ENCODE data around the gene FARP1. TPM values are rescaled to one million over a fixed set of nuclear protein-coding genes. Genes with fewer than 3 reads are reported as not detected.

The FARP1 gene
- polyA plus RNA-seq, 2 of the 4 experiments (the other 2 are of a cell fraction), result 9.4 to 13.0 TPM

DNA sequence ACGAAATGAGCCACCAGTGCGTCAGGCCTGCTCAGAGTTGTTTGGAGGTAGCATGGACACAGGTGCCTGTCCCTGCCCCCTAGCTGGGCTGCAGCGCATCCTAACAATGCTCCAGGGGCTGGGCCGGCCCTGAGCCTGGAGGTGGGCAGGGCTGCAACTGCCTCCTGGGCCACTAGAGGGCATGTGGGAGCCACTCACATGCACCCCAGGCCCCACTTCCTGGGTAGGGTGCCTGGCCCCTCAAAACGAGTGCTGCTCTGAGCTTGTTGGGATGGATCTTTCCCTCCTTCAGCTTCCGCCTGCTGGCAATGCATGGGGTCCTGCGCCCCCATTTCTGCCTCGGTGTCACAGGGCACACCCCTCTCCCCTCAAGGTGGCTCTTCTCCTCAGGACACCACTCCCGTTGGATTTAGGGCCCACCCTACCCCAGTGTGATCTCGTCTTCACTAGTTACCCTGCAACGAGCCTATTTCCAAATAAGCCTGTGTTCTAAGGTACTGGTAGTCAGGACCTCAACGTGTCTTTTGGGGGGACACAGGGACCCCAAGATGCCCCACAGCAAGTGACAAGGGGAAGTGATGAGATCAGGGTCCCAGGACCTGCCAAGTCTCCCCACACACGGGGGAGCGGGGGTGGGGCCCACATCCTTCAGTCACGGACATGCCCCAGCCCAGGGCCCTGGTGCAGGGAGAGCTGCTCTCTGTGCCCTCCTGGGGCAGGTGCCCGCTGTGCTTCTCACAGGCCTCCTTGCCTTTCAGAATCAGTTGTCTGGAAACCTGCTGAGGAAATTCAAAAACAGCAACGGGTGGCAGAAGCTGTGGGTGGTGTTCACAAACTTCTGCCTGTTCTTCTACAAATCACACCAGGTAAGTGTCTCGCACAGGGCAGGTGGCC, 302.7 kb downstream of the FARP1 start:
- TF ChIP-seq FOSL2 (IDR thresholded peaks at IDR 0.05) (no peak), FOSL2 (CRISPR knock-in tag; IDR thresholded peaks at IDR 0.05) (no peak), SMC3 (IDR thresholded peaks at IDR 0.05) (peak; percentile 85), RAD21 (conservative IDR thresholded peaks at IDR 0.05 in 1 of 2, IDR thresholded peaks at IDR 0.05 in 1 of 2) (peak; percentile 71 to 82)
- TF ChIP-seq, protein P1, sequence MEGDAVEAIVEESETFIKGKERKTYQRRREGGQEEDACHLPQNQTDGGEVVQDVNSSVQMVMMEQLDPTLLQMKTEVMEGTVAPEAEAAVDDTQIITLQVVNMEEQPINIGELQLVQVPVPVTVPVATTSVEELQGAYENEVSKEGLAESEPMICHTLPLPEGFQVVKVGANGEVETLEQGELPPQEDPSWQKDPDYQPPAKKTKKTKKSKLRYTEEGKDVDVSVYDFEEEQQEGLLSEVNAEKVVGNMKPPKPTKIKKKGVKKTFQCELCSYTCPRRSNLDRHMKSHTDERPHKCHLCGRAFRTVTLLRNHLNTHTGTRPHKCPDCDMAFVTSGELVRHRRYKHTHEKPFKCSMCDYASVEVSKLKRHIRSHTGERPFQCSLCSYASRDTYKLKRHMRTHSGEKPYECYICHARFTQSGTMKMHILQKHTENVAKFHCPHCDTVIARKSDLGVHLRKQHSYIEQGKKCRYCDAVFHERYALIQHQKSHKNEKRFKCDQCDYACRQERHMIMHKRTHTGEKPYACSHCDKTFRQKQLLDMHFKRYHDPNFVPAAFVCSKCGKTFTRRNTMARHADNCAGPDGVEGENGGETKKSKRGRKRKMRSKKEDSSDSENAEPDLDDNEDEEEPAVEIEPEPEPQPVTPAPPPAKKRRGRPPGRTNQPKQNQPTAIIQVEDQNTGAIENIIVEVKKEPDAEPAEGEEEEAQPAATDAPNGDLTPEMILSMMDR (IDR thresholded peaks at IDR 0.05), result peak; percentile 75
- Histone ChIP-seq H3K4me1 (peaks cover 17% of the 10 kb centered on the region; the same call in 1 of the 3 replicates), H3K4me3 (no peak overlapping the region), H3K9me3 (no peaks in the 10 kb centered on the region), H3K27ac (peak overlapping the region; percentile 31 to 70; a peak in 3 of 6 replicates), H3K4me2 (peak overlapping the region; percentile 41)
- CTCF ChIA-PET, result interaction anchor here (0.6 to 5.5 kb wide), 43 partner anchors 10 to 596 kb away, joined by 3 to 78 read pairs (median 4); no protein-coding TSS in a partner anchor
- ATAC-seq, result peak; percentile 77 to 91
- 16% methylated on average over 17 of the region's 18 CpGs for WGBS (ENCODE audit: missing lambda C conversion rate)
- no peak for FAIRE-seq
- POLR2A ChIA-PET, result no interaction called here
- peak; percentile 51 to 55 for DNase-seq (ENCODE audit: low read depth in 1 of 2, low spot score in 1 of 2)

DNA sequence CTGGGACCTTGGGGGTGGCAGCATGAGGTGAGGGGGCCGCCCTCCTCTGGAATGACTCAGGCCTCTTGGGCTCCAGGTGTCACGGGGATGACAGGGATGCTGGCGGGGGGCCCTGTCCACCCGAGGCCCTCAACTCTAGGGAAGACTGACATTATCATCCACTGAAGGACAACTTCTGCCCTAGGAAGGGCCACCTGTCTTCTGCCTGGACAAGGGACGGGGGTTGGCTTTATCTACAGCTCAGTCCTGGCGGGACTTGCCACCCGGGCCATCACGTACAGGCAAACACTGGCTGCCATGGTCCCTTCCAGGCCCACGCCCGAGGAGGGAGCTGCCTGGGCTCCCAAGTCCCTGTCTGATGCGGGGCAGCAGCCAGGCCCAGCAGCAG, 303.3 kb downstream of the FARP1 start:
- ChIA-PET CTCF (interaction anchor here (0.7 to 5.5 kb wide), 19 partner anchors 10 to 597 kb away, joined by 3 to 78 read pairs (median 9); no protein-coding TSS in a partner anchor), POLR2A (no interaction called here)
- TF ChIP-seq HEYL (CRISPR knock-in tag; IDR thresholded peaks at IDR 0.05) (no peak), CBX8 (IDR thresholded peaks at IDR 0.05) (no peak), NFE2L2 (conservative IDR thresholded peaks at IDR 0.05; ENCODE audit: low read length) (no peak), ZFP36 (IDR thresholded peaks at IDR 0.05; ENCODE audit: borderline replicate concordance, partially characterized antibody) (no peak), PHF8 (IDR thresholded peaks at IDR 0.05; ENCODE audit: borderline replicate concordance, low read depth) (no peak), HOXB5 (CRISPR knock-in tag; IDR thresholded peaks at IDR 0.05) (no peak), RNF2 (IDR thresholded peaks at IDR 0.05; ENCODE audit: borderline replicate concordance, low read depth) (no peak), RFX5 (IDR thresholded peaks at IDR 0.05) (no peak), MAZ (IDR thresholded peaks at IDR 0.05; ENCODE audit: borderline replicate concordance, low read depth, low read length) (no peak), RCOR1 (IDR thresholded peaks at IDR 0.05; ENCODE audit: low read depth, low read length) (no peak), HOXB13 (CRISPR knock-in tag; IDR thresholded peaks at IDR 0.05; ENCODE audit: low read depth) (no peak), TP53 (CRISPR knock-in tag; IDR thresholded peaks at IDR 0.05) (no peak), CEBPB (IDR thresholded peaks at IDR 0.05) (no peak), HDAC2 (IDR thresholded peaks at IDR 0.05) (no peak)
- TF ChIP-seq, protein P2, sequence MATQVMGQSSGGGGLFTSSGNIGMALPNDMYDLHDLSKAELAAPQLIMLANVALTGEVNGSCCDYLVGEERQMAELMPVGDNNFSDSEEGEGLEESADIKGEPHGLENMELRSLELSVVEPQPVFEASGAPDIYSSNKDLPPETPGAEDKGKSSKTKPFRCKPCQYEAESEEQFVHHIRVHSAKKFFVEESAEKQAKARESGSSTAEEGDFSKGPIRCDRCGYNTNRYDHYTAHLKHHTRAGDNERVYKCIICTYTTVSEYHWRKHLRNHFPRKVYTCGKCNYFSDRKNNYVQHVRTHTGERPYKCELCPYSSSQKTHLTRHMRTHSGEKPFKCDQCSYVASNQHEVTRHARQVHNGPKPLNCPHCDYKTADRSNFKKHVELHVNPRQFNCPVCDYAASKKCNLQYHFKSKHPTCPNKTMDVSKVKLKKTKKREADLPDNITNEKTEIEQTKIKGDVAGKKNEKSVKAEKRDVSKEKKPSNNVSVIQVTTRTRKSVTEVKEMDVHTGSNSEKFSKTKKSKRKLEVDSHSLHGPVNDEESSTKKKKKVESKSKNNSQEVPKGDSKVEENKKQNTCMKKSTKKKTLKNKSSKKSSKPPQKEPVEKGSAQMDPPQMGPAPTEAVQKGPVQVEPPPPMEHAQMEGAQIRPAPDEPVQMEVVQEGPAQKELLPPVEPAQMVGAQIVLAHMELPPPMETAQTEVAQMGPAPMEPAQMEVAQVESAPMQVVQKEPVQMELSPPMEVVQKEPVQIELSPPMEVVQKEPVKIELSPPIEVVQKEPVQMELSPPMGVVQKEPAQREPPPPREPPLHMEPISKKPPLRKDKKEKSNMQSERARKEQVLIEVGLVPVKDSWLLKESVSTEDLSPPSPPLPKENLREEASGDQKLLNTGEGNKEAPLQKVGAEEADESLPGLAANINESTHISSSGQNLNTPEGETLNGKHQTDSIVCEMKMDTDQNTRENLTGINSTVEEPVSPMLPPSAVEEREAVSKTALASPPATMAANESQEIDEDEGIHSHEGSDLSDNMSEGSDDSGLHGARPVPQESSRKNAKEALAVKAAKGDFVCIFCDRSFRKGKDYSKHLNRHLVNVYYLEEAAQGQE (IDR thresholded peaks at IDR 0.05), result no peak
- TF ChIP-seq, protein P3, sequence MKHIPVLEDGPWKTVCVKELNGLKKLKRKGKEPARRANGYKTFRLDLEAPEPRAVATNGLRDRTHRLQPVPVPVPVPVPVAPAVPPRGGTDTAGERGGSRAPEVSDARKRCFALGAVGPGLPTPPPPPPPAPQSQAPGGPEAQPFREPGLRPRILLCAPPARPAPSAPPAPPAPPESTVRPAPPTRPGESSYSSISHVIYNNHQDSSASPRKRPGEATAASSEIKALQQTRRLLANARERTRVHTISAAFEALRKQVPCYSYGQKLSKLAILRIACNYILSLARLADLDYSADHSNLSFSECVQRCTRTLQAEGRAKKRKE (CRISPR knock-in tag; IDR thresholded peaks at IDR 0.05; ENCODE audit: low read depth), result no peak
- TF ChIP-seq, protein P4, sequence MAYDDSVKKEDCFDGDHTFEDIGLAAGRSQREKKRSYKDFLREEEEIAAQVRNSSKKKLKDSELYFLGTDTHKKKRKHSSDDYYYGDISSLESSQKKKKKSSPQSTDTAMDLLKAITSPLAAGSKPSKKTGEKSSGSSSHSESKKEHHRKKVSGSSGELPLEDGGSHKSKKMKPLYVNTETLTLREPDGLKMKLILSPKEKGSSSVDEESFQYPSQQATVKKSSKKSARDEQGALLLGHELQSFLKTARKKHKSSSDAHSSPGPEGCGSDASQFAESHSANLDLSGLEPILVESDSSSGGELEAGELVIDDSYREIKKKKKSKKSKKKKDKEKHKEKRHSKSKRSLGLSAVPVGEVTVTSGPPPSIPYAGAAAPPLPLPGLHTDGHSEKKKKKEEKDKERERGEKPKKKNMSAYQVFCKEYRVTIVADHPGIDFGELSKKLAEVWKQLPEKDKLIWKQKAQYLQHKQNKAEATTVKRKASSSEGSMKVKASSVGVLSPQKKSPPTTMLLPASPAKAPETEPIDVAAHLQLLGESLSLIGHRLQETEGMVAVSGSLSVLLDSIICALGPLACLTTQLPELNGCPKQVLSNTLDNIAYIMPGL (CRISPR knock-in tag; IDR thresholded peaks at IDR 0.05; ENCODE audit: borderline replicate concordance), result no peak
- TF ChIP-seq, protein P5, sequence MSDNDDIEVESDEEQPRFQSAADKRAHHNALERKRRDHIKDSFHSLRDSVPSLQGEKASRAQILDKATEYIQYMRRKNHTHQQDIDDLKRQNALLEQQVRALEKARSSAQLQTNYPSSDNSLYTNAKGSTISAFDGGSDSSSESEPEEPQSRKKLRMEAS (IDR thresholded peaks at IDR 0.05), result no peak
- TF ChIP-seq, protein P6, sequence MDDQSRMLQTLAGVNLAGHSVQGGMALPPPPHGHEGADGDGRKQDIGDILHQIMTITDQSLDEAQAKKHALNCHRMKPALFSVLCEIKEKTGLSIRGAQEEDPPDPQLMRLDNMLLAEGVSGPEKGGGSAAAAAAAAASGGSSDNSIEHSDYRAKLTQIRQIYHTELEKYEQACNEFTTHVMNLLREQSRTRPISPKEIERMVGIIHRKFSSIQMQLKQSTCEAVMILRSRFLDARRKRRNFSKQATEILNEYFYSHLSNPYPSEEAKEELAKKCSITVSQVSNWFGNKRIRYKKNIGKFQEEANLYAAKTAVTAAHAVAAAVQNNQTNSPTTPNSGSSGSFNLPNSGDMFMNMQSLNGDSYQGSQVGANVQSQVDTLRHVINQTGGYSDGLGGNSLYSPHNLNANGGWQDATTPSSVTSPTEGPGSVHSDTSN (IDR thresholded peaks at IDR 0.05), result no peak
- TF ChIP-seq, protein P7, sequence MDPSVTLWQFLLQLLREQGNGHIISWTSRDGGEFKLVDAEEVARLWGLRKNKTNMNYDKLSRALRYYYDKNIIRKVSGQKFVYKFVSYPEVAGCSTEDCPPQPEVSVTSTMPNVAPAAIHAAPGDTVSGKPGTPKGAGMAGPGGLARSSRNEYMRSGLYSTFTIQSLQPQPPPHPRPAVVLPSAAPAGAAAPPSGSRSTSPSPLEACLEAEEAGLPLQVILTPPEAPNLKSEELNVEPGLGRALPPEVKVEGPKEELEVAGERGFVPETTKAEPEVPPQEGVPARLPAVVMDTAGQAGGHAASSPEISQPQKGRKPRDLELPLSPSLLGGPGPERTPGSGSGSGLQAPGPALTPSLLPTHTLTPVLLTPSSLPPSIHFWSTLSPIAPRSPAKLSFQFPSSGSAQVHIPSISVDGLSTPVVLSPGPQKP (IDR thresholded peaks at IDR 0.05; ENCODE audit: low read depth, low read length), result no peak
- Histone ChIP-seq H3K4me1 (peaks cover 17% of the 10 kb centered on the region; the same call in 1 of the 3 replicates), H3K9me3 (no peaks in the 10 kb centered on the region), H3K4me3 (no peak overlapping the region), H3K4me2 (no peak overlapping the region), H3K27ac (peak overlapping the region in 1 of 2 experiments; percentile 70; a peak in 1 of 6 replicates)
- no peak for ATAC-seq
- 89% methylated on average over 3 of the region's 11 CpGs for WGBS (ENCODE audit: missing lambda C conversion rate)
- FAIRE-seq, result no peak
- DNase-seq (ENCODE audit: low read depth in 1 of 2, low spot score in 1 of 2), result no peak

Measured in A549 (cell line).